Spinal cord (tissue), 10 donors: ENCODE measurements around the gene EME2. TPM values are rescaled to one million over a fixed set of nuclear protein-coding genes. Genes with fewer than 3 reads are reported as not detected.
"Not testable (repeated sequence)": the region's sequence is repeated elsewhere in the genome, so short reads cannot be mapped to it uniquely, and the experiment has no call there.

Source experiments
- DNase-seq, 6 donors: peaks; one replicate each; pipeline versions ENCODE4 v3.0.0 to v3.0.0-alpha.2; 2013 to 2015; ENCODE audit warnings: low spot score in 6 of 6, low read depth in 4 of 6
- H3K27ac ChIP-seq: one replicate; pipeline ENCODE4 v1.5.1; 2013; ENCODE audit warnings: low read depth, low read length, control low read depth
- H3K27me3 ChIP-seq: one replicate; pipeline ENCODE4 v1.6.1; 2013; ENCODE audit warnings: low read length; ENCODE audit not compliant: control insufficient read depth, insufficient read depth
- H3K36me3 ChIP-seq: one replicate; pipeline ENCODE4 v1.6.1; 2013; ENCODE audit warnings: low read length; ENCODE audit not compliant: control insufficient read depth, insufficient read depth
- H3K4me1 ChIP-seq: one replicate; pipeline ENCODE4 v1.6.1; 2013; ENCODE audit warnings: low read length; ENCODE audit not compliant: control insufficient read depth, insufficient read depth
- H3K4me3 ChIP-seq: one replicate; pipeline ENCODE4 v1.5.1; 2013; ENCODE audit warnings: low read depth, low read length, control low read depth
- H3K9me3 ChIP-seq: one replicate; pipeline ENCODE4 v1.6.1; 2013; ENCODE audit warnings: low read length; ENCODE audit not compliant: control insufficient read depth, insufficient read depth
- WGBS: methylation state at CpG from one replicate; pipeline ENCODE4 v1.1.5; 2013; ENCODE audit warnings: missing lambda C conversion rate; ENCODE audit not compliant: insufficient coverage; 5-methylcytosine and 5-hydroxymethylcytosine counted together
- polyA plus RNA-seq, 2 donors: library from polyadenylated mRNA; unstranded; fragments of 120-200 nt; gene quantifications; one replicate each; pipeline ENCODE4 v1.2.1, GENCODE V29; 2013; ENCODE audit not compliant: insufficient read length in 2 of 2
- total RNA-seq, 2 donors: library from RNA; depleted of rRNA in 1 of 2; stranded (reverse); fragments of 120-200 nt in 1 of 2; fragments of >200 nt in 1 of 2; gene quantifications; one replicate each; pipeline versions ENCODE4 v1.2.3 to v1.2.4, GENCODE V29; 2013 to 2014
- donor health status: healthy.

EME2 gene
- total and polyA plus RNA-seq, 4 donors = 6.5 to 20.7 (median 16.4) TPM

DNA sequence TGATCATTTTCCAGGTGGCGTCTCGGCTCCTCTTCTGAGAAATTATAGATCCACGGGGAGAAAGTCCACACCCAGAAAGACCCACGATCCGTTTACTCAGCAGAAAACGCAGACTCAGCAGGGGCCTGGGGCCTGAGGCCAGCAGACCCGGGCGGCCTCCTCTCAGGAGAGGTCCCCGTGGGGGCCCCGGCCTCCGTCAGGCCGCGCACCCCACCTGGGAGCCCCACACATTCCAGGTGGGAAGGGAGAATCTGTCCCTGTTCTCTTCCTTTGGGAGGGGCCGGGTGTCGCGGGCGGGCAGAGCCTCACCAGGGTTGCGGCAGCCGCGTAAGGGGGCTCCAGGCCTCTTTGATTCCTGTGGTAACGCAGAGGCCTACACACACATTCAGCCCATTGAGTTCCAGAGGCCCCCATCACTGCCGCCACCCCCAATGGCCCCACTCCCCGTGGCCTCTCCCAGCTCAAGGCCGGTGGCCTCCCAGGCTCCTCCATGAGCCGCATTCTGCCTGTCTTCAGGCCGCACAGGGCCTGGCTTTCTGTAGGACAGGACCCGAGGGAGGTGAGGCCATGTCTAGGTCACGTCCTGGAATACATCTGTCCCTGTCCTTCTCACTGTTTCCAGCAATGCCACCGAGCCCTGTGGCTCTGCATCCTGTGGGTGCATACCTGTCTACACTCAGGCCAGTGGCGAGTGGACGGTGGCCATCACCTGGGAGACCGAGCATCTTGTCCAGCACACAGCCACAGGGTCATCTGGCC lies 22.5 kb downstream of the EME2 start:
- H3K4me3 ChIP-seq = no peak overlapping the region
- no peaks in the 10 kb centered on the region for H3K4me1 ChIP-seq
- 84% methylated on average over 27 of the region's 32 CpGs for WGBS
- no peaks in the 10 kb centered on the region for H3K27me3 ChIP-seq
- DNase-seq = no peak
- H3K9me3 ChIP-seq = peaks cover 5% of the 10 kb centered on the region
- peaks cover 52% of the 10 kb centered on the region for H3K36me3 ChIP-seq
- H3K27ac ChIP-seq = no peak overlapping the region

- H3K9me3 ChIP-seq, H3K27me3 ChIP-seq, H3K4me3 ChIP-seq, H3K27ac ChIP-seq, DNase-seq, H3K4me1 ChIP-seq: not testable (repeated sequence)
- peaks cover 10% of the 10 kb centered on the region for H3K36me3 ChIP-seq
- WGBS = no CpG with 5 or more reads among the region's 5 CpGs
Observed at GRCh38 chr16:1799263-1799662, 26.7 kb downstream of the EME2 start.

GRCh38 chr16:1800701-1801100 lies 28.1 kb downstream of the EME2 start:
- peaks cover 5% of the 10 kb centered on the region for H3K36me3 ChIP-seq
- WGBS = 80% methylated on average over 10 of the region's 10 CpGs
- no peak overlapping the region for H3K27ac ChIP-seq
- peaks cover 5% of the 10 kb centered on the region for H3K9me3 ChIP-seq
- H3K4me1 ChIP-seq = no peaks in the 10 kb centered on the region
- no peaks in the 10 kb centered on the region for H3K27me3 ChIP-seq
- H3K4me3 ChIP-seq = no peak overlapping the region
- no peak for DNase-seq

DNA sequence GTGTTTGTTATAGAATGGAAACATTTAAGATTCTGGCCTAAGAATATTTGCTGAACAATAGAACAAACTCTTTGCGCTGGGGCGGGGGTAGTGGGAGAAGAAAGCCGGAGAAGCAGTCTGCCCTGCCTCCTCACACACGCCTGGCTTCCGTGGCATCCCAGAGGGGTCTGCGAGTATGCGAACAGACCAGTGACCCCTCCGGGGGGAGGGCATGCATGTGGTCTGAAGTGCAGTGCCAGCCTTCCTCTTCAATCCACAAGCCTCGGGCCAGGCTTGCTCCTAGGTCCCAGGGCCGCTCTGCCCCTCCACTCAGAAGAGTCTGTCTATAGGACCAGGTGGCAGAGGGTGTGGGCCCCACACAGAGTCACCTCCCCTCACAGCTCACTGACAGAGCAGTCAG lies 35.0 kb downstream of the EME2 start:
- WGBS = 85% methylated on average over 10 of the region's 10 CpGs
- DNase-seq = no peak

GRCh38 chr16:1808691-1809090 lies 36.1 kb downstream of the EME2 start:
- H3K27me3 ChIP-seq = no peaks in the 10 kb centered on the region
- no peaks in the 10 kb centered on the region for H3K4me1 ChIP-seq
- peaks cover 57% of the 10 kb centered on the region for H3K36me3 ChIP-seq
- no peak overlapping the region for H3K27ac ChIP-seq
- DNase-seq = no peak
- H3K4me3 ChIP-seq = no peak overlapping the region
- no peaks in the 10 kb centered on the region for H3K9me3 ChIP-seq
- 79% methylated on average over 17 of the region's 18 CpGs for WGBS

More for the DNA sequence above, 35.0 kb downstream of the EME2 start:
- H3K27ac ChIP-seq = no peak overlapping the region
- no peaks in the 10 kb centered on the region for H3K9me3 ChIP-seq
- no peak overlapping the region for H3K4me3 ChIP-seq
- no peaks in the 10 kb centered on the region for H3K4me1 ChIP-seq
- H3K27me3 ChIP-seq = no peaks in the 10 kb centered on the region
- H3K36me3 ChIP-seq = peaks cover 50% of the 10 kb centered on the region

GRCh38 chr16:1809281-1809801 lies 36.7 kb downstream of the EME2 start:
- peaks cover 63% of the 10 kb centered on the region for H3K36me3 ChIP-seq
- WGBS = 69% methylated on average over 25 of the region's 28 CpGs
- H3K9me3 ChIP-seq = no peaks in the 10 kb centered on the region
- H3K4me3 ChIP-seq = no peak overlapping the region
- no peak for DNase-seq
- H3K4me1 ChIP-seq = no peaks in the 10 kb centered on the region
- H3K27ac ChIP-seq = no peak overlapping the region
- no peaks in the 10 kb centered on the region for H3K27me3 ChIP-seq

- peaks cover 63% of the 10 kb centered on the region for H3K36me3 ChIP-seq
- H3K4me3 ChIP-seq = no peak overlapping the region
- no peaks in the 10 kb centered on the region for H3K9me3 ChIP-seq
- H3K4me1 ChIP-seq = no peaks in the 10 kb centered on the region
- no peaks in the 10 kb centered on the region for H3K27me3 ChIP-seq
- 100% methylated on average over 8 of the region's 16 CpGs for WGBS
- H3K27ac ChIP-seq = no peak overlapping the region
- DNase-seq = no peak
Observed at GRCh38 chr16:1810106-1810505, 37.5 kb downstream of the EME2 start.

GRCh38 chr16:1810536-1810935 lies 37.9 kb downstream of the EME2 start:
- H3K27ac ChIP-seq = no peak overlapping the region
- no peaks in the 10 kb centered on the region for H3K27me3 ChIP-seq
- DNase-seq = no peak
- H3K36me3 ChIP-seq = peaks cover 63% of the 10 kb centered on the region
- H3K4me1 ChIP-seq = no peaks in the 10 kb centered on the region
- WGBS = 96% methylated on average over 15 of the region's 16 CpGs
- no peak overlapping the region for H3K4me3 ChIP-seq
- no peaks in the 10 kb centered on the region for H3K9me3 ChIP-seq

- H3K9me3 ChIP-seq = no peaks in the 10 kb centered on the region
- H3K4me3 ChIP-seq = no peak overlapping the region
- peaks cover 73% of the 10 kb centered on the region for H3K36me3 ChIP-seq
- no peaks in the 10 kb centered on the region for H3K27me3 ChIP-seq
- H3K4me1 ChIP-seq = no peaks in the 10 kb centered on the region
- DNase-seq = peak in 2 of 6 donors; percentile 19 to 34
- WGBS = 33% methylated on average over 7 of the region's 17 CpGs
- H3K27ac ChIP-seq = no peak overlapping the region
Observed at GRCh38 chr16:1812732-1813163, 40.1 kb downstream of the EME2 start.

- Histone ChIP-seq H3K36me3 (peaks cover 73% of the 10 kb centered on the region), H3K4me1 (no peaks in the 10 kb centered on the region), H3K27me3 (no peaks in the 10 kb centered on the region), H3K9me3 (no peaks in the 10 kb centered on the region), H3K27ac (peak overlapping the region; percentile 15), H3K4me3 (no peak overlapping the region)
- DNase-seq = no peak
- 97% methylated on average over 4 of the region's 11 CpGs for WGBS
Observed at GRCh38 chr16:1815461-1815860, 42.9 kb downstream of the EME2 start.
